Measurements from ENCODE around the gene H2AZ1. TPM values are rescaled to one million over a fixed set of nuclear protein-coding genes. Genes with fewer than 3 reads are reported as not detected.

The H2AZ1 gene
- 100 to 1,000 TPM; 236 to 621 (median 353) TPM for total RNA-seq
- 100 to 1,000 TPM; 175 to 543 (median 421) TPM for polyA plus RNA-seq

GRCh38 chr4:99949999-99950912, at the start of gene H2AZ1:
Gene H2AZ1, minus strand, starts transcription at chr4:99950275. Its CDS starts 105 bp downstream, at chr4:99950170.
- H3K27me3 ChIP-seq = no peaks in the 10 kb centered on the region
- H3K36me3 ChIP-seq = no peaks in the 10 kb centered on the region
- peak within 1 kb of the TSS; percentile 63 to 76 (median 71) for H3K4me3 ChIP-seq
- intact Hi-C loops (cut with DNase I) = loop anchor here (1.0 to 10.0 kb wide), 5 partner anchors 225 to 1688 kb away; partner anchors contain the start of genes METAP1, PPP3CA and RAP1GDS1
- peak; percentile 97 to 99 (median 99) for TF ChIP-seq POLR2AphosphoS5 (IDR thresholded peaks at IDR 0.05)
- peak; percentile 97 to 98 for TF ChIP-seq POLR2A (IDR thresholded peaks at IDR 0.05)
- no peak for TF ChIP-seq EP300 (IDR thresholded peaks at IDR 0.05)
- 0 to 1% methylated on average over 76 of the region's 76 CpGs for WGBS, 2 donors
- no peaks in the 10 kb centered on the region for H3K9me3 ChIP-seq
- H3K4me1 ChIP-seq = peaks cover 0 to 34% (median 28%) of the 10 kb centered on the region in 4 donors
- peak within 1 kb of the TSS; percentile 92 to 97 (median 96) for H3K27ac ChIP-seq
- DNase-seq = peak; percentile 100

GRCh38 chr4:99998062-99998867, 48.2 kb upstream of the H2AZ1 start:
- Histone ChIP-seq H3K27ac (no peak overlapping the region), H3K36me3 (no peaks in the 10 kb centered on the region), H3K9me3 (no peaks in the 10 kb centered on the region), H3K4me3 (no peak overlapping the region), H3K27me3 (no peaks in the 10 kb centered on the region), H3K4me1 (no peaks in the 10 kb centered on the region)
- intact Hi-C loops (cut with DNase I) = no loop called here
- WGBS, 2 donors = 53 to 63% methylated on average over 2 of the region's 2 CpGs
- TF ChIP-seq EP300 (IDR thresholded peaks at IDR 0.05) (no peak), CTCF (IDR thresholded peaks at IDR 0.05) (peak in 2 of 4 experiments; percentile 14 to 17)
- DNase-seq = no peak

GRCh38 chr4:99991741-99992140, 41.7 kb upstream of the H2AZ1 start:
- TF ChIP-seq CTCF (IDR thresholded peaks at IDR 0.05) = no peak
- TF ChIP-seq POLR2A (IDR thresholded peaks at IDR 0.05) = no peak
- TF ChIP-seq EP300 (IDR thresholded peaks at IDR 0.05) = no peak
- TF ChIP-seq POLR2AphosphoS5 (IDR thresholded peaks at IDR 0.05) = no peak

GRCh38 chr4:99987681-99988080, 37.6 kb upstream of the H2AZ1 start:
- no peak for TF ChIP-seq CTCF (IDR thresholded peaks at IDR 0.05)
- H3K27me3 ChIP-seq = no peaks in the 10 kb centered on the region
- no peak overlapping the region for H3K4me3 ChIP-seq
- intact Hi-C loops (cut with DNase I) = no loop called here
- H3K36me3 ChIP-seq = no peaks in the 10 kb centered on the region
- no peak overlapping the region for H3K27ac ChIP-seq
- H3K9me3 ChIP-seq = no peaks in the 10 kb centered on the region
- DNase-seq = no peak
- no peaks in the 10 kb centered on the region for H3K4me1 ChIP-seq

More at GRCh38 chr4:99991741-99992140, 41.7 kb upstream of the H2AZ1 start:
- no peak overlapping the region for H3K4me3 ChIP-seq
- no peaks in the 10 kb centered on the region for H3K27me3 ChIP-seq
- no peak overlapping the region for H3K27ac ChIP-seq
- no peaks in the 10 kb centered on the region for H3K4me1 ChIP-seq
- H3K36me3 ChIP-seq = no peaks in the 10 kb centered on the region
- WGBS, 2 donors = 55 to 57% methylated on average over 3 of the region's 3 CpGs
- H3K9me3 ChIP-seq = no peaks in the 10 kb centered on the region
- intact Hi-C loops (cut with DNase I) = no loop called here
- no peak for DNase-seq

- no peak for DNase-seq
- WGBS, 2 donors = 80 to 90% methylated on average over 4 of the region's 4 CpGs
- Histone ChIP-seq H3K27me3 (no peaks in the 10 kb centered on the region), H3K9me3 (no peaks in the 10 kb centered on the region), H3K27ac (no peak overlapping the region), H3K36me3 (no peaks in the 10 kb centered on the region), H3K4me3 (no peak overlapping the region), H3K4me1 (no peaks in the 10 kb centered on the region)
- TF ChIP-seq CTCF (IDR thresholded peaks at IDR 0.05) (no peak), POLR2A (IDR thresholded peaks at IDR 0.05) (no peak), POLR2AphosphoS5 (IDR thresholded peaks at IDR 0.05) (no peak), EP300 (IDR thresholded peaks at IDR 0.05) (no peak)
- intact Hi-C loops (cut with DNase I) = no loop called here
Measured at GRCh38 chr4:99986792-99987191, 36.7 kb upstream of the H2AZ1 start.
